SK-N-SH (cell line): ENCODE results near the gene LIMS1. TPM values are rescaled to one million over a fixed set of nuclear protein-coding genes. Genes with fewer than 3 reads are reported as not detected.
A peak's percentile ranks its signal among the peaks of the same experiment; 100 is the strongest.

Experiments
- CTCF ChIA-PET: fragments of 300-600, 350-600 bp; formaldehyde crosslinking; extraction: SDS; loops from one replicate; lab custom pipeline; 2021; lab: Yijun Ruan, JAX
- POLR2A ChIA-PET: fragments of 350-600 bp; sonication (Branson Sonifier 250); formaldehyde crosslinking; extraction: SDS; loops from one replicate; lab custom pipeline; 2020; ENCODE audit warnings: antibody characterized with exemption, inconsistent platforms; lab: Yijun Ruan, JAX
- DNase-seq: peaks from one replicate; pipeline ENCODE4 v3.0.0; 2012
- H2AFZ ChIP-seq: fragments of 200-600 bp; sonication (generic); 2 replicates; pipeline ENCODE4 v1.8.1; 2016; ENCODE audit warnings: antibody characterized with exemption, mild to moderate bottlenecking, low read depth
- H3F3A ChIP-seq: fragments of 200-600 bp; sonication (generic); replicated peaks from 2 replicates; pipeline ENCODE3; 2016; ENCODE audit warnings: antibody characterized with exemption, mild to moderate bottlenecking; ENCODE audit not compliant: insufficient read depth
- H3K27ac ChIP-seq, 2 experiments: fragments of 200-500 bp in 1 of 2; fragments of 200-600 bp in 1 of 2; sonication (Bioruptor generic) in 1 of 2; sonication (generic), shearing (Covaris generic) in 1 of 2; 2 replicates each; pipeline versions ENCODE4 v1.5.1 to v1.6.1; 2014 to 2016; ENCODE audit warnings: low read depth in 2 of 2, inconsistent platforms in 1 of 2, low read length in 1 of 2, mild to moderate bottlenecking in 1 of 2, mixed read lengths in 1 of 2
- H3K27me3 ChIP-seq: fragments of 200-600 bp; sonication (generic), shearing (Covaris generic); 2 replicates; pipeline ENCODE4 v1.6.1; 2016; ENCODE audit warnings: mixed run types; ENCODE audit not compliant: insufficient read depth
- H3K36me3 ChIP-seq, 2 experiments: fragments of 200-500 bp in 1 of 2; fragments of 200-600 bp in 1 of 2; sonication (Bioruptor generic) in 1 of 2; sonication (generic) in 1 of 2; replicated peaks in 1 of 2; 2 replicates each; pipeline versions ENCODE3 to v1.5.1; 2014 to 2016; ENCODE audit warnings: low read length in 1 of 2, mild to moderate bottlenecking in 1 of 2; ENCODE audit not compliant: insufficient read depth in 2 of 2, control insufficient read depth in 1 of 2
- H3K4me1 ChIP-seq, 2 experiments: fragments of 200-500 bp in 1 of 2; fragments of 200-600 bp in 1 of 2; sonication (Bioruptor generic) in 1 of 2; sonication (generic), shearing (Covaris generic) in 1 of 2; 2 replicates each; pipeline versions ENCODE4 v1.5.1 to v1.6.1; 2014 to 2016; ENCODE audit warnings: low read depth in 1 of 2, low read length in 1 of 2, mixed run types in 1 of 2; ENCODE audit not compliant: insufficient read depth in 2 of 2, control insufficient read depth in 1 of 2
- H3K4me2 ChIP-seq: fragments of 200-600 bp; sonication (generic), shearing (Covaris generic); 2 replicates; pipeline ENCODE4 v1.6.1; 2017; ENCODE audit warnings: mixed run types
- H3K4me3 ChIP-seq, 2 experiments: fragments of 200-500 bp in 1 of 2; fragments of 200-600 bp in 1 of 2; sonication (Bioruptor generic) in 1 of 2; sonication (generic), shearing (Covaris generic) in 1 of 2; 2 replicates each; pipeline versions ENCODE4 v1.5.1 to v1.8.1; 2014 to 2016; ENCODE audit warnings: low read depth in 2 of 2, inconsistent platforms in 1 of 2, low read length in 1 of 2, mild to moderate bottlenecking in 1 of 2, mixed read lengths in 1 of 2, moderate library complexity in 1 of 2
- H3K79me2 ChIP-seq: fragments of 200-600 bp; sonication (generic); 2 replicates; pipeline ENCODE4 v1.8.1; 2017; ENCODE audit warnings: mild to moderate bottlenecking; ENCODE audit not compliant: insufficient read depth
- H3K9ac ChIP-seq: fragments of 200-600 bp; sonication (generic); 2 replicates; pipeline ENCODE4 v1.6.1; 2017; ENCODE audit warnings: mixed run types
- H3K9me2 ChIP-seq: fragments of 200-600 bp; sonication (generic); 2 replicates; pipeline ENCODE4 v1.6.1; 2017; ENCODE audit warnings: mixed run types
- H3K9me3 ChIP-seq: fragments of 200-600 bp; sonication (generic); 2 replicates; pipeline ENCODE4 v1.6.1; 2017; ENCODE audit warnings: mixed run types, mild to moderate bottlenecking, moderate library complexity
- H4K20me1 ChIP-seq: fragments of 200-600 bp; sonication (generic); 2 replicates; pipeline ENCODE4 v1.6.1; 2017; ENCODE audit warnings: mild to moderate bottlenecking, mixed run types; ENCODE audit not compliant: insufficient read depth
- FOXM1 ChIP-seq: IDR thresholded peaks from 2 replicates; pipeline ENCODE4 v1.4.0; 2012; ENCODE audit warnings: low read depth, mild to moderate bottlenecking
- MEF2A ChIP-seq: IDR thresholded peaks from 2 replicates; pipeline ENCODE4 v1.4.0; 2012; ENCODE audit warnings: low read depth, borderline replicate concordance
- MXI1 ChIP-seq: IDR thresholded peaks from 2 replicates; pipeline ENCODE4 v1.6.1; 2012; ENCODE audit warnings: mild to moderate bottlenecking, low read depth, low read length, improper control_type of control experiment
- TEAD4 ChIP-seq: IDR thresholded peaks from 2 replicates; pipeline ENCODE4 v1.4.0; 2012; ENCODE audit warnings: mild to moderate bottlenecking, borderline replicate concordance; ENCODE audit not compliant: insufficient read depth
- YY1 ChIP-seq: IDR thresholded peaks from 2 replicates; pipeline ENCODE4 v1.4.0; 2012; ENCODE audit warnings: low read depth, mild to moderate bottlenecking
- WGBS: methylation state at CpG from one replicate; pipeline ENCODE4 v1.1.6; 2017; ENCODE audit warnings: low lambda C conversion rate; 5-methylcytosine and 5-hydroxymethylcytosine counted together
- polyA plus RNA-seq, 3 experiments: library from polyadenylated mRNA; depleted of rRNA; stranded (reverse); fragments of >200 nt; gene quantifications; 2 replicates each; pipeline ENCODE4 v1.2.3, GENCODE V29; 2012
- TF ChIP-seq, protein P1 (sequence below): fragments of 150-350 bp; IDR thresholded peaks from 2 replicates; pipeline ENCODE4 v1.6.1; 2016; ENCODE audit warnings: mild to moderate bottlenecking, low read depth, low read length
- TF ChIP-seq, protein P2 (sequence below): IDR thresholded peaks from 2 replicates; pipeline ENCODE4 v1.4.0; 2012; ENCODE audit warnings: low read depth, borderline replicate concordance
- TF ChIP-seq, protein P3 (sequence below): IDR thresholded peaks from 2 replicates; pipeline ENCODE4 v1.6.1; 2012; ENCODE audit warnings: mild to moderate bottlenecking, low read depth, low read length, moderate library complexity

LIMS1 gene
- polyA plus RNA-seq, 1 of the 3 experiments (the other 2 are of a cell fraction) = 123 TPM

DNA sequence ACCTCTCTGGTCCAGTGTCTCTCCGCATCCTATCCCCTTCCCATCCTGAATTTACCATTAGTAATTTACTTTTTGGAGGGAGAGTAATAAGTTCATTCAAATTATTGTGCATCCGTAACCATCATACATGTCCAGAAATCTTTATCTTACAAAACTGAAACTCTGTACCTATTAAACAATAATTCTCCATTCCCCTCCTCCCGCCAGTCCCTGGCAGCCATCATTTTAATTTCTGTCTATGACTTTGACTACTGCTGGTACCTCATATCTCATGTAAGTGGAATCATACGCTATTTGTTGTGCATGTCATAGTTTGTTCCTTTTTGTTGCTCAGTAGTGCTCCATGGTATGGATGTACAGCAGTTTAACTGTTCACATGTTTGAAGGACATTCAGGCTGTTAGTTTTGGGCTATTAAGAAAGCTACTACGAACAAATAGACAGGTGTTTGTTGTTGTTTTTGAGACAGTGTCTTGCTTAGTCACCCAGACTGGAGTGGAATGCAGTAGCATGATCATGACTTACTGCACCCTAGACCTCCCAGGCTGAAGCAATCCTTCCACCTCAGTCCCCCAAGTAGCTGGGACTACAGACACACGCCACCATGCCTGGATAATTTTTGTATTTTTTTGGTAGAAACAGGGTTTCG, 2.0 kb downstream of the LIMS1 start (continued):
- TF ChIP-seq, protein P1, sequence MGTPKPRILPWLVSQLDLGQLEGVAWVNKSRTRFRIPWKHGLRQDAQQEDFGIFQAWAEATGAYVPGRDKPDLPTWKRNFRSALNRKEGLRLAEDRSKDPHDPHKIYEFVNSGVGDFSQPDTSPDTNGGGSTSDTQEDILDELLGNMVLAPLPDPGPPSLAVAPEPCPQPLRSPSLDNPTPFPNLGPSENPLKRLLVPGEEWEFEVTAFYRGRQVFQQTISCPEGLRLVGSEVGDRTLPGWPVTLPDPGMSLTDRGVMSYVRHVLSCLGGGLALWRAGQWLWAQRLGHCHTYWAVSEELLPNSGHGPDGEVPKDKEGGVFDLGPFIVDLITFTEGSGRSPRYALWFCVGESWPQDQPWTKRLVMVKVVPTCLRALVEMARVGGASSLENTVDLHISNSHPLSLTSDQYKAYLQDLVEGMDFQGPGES = no peak

DNA sequence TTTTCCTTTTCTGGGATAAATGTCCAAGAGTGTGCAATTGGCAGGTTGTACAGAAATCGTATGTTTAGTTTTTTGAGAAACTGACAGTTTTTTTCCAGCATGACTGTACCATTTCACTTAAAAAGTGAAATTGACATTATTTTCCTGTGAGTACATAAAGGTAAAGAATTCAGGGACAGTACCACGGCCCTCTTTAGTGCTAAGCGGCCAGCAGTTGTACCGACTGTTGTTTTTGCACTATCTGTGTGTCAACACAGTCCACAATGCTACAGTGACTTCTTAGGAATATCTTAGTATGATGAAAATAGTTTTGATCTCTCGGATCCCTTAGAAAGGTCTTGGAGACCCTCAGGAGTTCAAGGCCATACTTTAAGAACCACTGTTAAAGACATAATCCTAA, 2.6 kb downstream of the LIMS1 start:
- H3F3A ChIP-seq = peaks cover 12% of the 10 kb centered on the region
- H3K27me3 ChIP-seq = no peaks in the 10 kb centered on the region
- H3K4me3 ChIP-seq = peak overlapping the region in 1 of 2 experiments; percentile 98; a peak in 3 of 4 replicates
- H3K9ac ChIP-seq = no peak overlapping the region
- CTCF ChIA-PET = no interaction called here
- TF ChIP-seq, protein P2, sequence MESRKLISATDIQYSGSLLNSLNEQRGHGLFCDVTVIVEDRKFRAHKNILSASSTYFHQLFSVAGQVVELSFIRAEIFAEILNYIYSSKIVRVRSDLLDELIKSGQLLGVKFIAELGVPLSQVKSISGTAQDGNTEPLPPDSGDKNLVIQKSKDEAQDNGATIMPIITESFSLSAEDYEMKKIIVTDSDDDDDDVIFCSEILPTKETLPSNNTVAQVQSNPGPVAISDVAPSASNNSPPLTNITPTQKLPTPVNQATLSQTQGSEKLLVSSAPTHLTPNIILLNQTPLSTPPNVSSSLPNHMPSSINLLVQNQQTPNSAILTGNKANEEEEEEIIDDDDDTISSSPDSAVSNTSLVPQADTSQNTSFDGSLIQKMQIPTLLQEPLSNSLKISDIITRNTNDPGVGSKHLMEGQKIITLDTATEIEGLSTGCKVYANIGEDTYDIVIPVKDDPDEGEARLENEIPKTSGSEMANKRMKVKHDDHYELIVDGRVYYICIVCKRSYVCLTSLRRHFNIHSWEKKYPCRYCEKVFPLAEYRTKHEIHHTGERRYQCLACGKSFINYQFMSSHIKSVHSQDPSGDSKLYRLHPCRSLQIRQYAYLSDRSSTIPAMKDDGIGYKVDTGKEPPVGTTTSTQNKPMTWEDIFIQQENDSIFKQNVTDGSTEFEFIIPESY = no peak
- TF ChIP-seq, protein P3, sequence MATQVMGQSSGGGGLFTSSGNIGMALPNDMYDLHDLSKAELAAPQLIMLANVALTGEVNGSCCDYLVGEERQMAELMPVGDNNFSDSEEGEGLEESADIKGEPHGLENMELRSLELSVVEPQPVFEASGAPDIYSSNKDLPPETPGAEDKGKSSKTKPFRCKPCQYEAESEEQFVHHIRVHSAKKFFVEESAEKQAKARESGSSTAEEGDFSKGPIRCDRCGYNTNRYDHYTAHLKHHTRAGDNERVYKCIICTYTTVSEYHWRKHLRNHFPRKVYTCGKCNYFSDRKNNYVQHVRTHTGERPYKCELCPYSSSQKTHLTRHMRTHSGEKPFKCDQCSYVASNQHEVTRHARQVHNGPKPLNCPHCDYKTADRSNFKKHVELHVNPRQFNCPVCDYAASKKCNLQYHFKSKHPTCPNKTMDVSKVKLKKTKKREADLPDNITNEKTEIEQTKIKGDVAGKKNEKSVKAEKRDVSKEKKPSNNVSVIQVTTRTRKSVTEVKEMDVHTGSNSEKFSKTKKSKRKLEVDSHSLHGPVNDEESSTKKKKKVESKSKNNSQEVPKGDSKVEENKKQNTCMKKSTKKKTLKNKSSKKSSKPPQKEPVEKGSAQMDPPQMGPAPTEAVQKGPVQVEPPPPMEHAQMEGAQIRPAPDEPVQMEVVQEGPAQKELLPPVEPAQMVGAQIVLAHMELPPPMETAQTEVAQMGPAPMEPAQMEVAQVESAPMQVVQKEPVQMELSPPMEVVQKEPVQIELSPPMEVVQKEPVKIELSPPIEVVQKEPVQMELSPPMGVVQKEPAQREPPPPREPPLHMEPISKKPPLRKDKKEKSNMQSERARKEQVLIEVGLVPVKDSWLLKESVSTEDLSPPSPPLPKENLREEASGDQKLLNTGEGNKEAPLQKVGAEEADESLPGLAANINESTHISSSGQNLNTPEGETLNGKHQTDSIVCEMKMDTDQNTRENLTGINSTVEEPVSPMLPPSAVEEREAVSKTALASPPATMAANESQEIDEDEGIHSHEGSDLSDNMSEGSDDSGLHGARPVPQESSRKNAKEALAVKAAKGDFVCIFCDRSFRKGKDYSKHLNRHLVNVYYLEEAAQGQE = no peak
- TF ChIP-seq MEF2A (no peak), TEAD4 (no peak), MXI1 (no peak), YY1 (no peak), FOXM1 (no peak)
- TF ChIP-seq, all 33 proteins: peak for 0
- WGBS = 86% methylated on average over 5 of the region's 5 CpGs
- Histone ChIP-seq H3K4me2 (peak overlapping the region; percentile 76), H4K20me1 (peaks cover 67% of the 10 kb centered on the region), H3K79me2 (peaks cover 86% of the 10 kb centered on the region), H3K4me1 (peaks cover 12% of the 10 kb centered on the region in 2 experiments; a peak in 3 of 4 replicates), H3K36me3 (peaks cover 0 to 7% of the 10 kb centered on the region in 2 experiments), H3K9me2 (no peaks in the 10 kb centered on the region), H3K9me3 (no peaks in the 10 kb centered on the region), H2AFZ (no peak overlapping the region), H3K27ac (no peak overlapping the region)
- DNase-seq = no peak
- POLR2A ChIA-PET = no interaction called here
